Airway epithelial cell (primary cell): Measurements from ENCODE around the gene SAA1. TPM values are rescaled to one million over a fixed set of nuclear protein-coding genes. Genes with fewer than 3 reads are reported as not detected.

Source experiments
- total RNA-seq: library from RNA; depleted of rRNA; stranded (reverse); fragments of >200 nt; gene quantifications from 2 replicates; pipeline ENCODE4 v1.2.3, GENCODE V29; 2015

The SAA1 gene
- 11.6 and 21.5 TPM in 2 replicates for total RNA-seq

DNA sequence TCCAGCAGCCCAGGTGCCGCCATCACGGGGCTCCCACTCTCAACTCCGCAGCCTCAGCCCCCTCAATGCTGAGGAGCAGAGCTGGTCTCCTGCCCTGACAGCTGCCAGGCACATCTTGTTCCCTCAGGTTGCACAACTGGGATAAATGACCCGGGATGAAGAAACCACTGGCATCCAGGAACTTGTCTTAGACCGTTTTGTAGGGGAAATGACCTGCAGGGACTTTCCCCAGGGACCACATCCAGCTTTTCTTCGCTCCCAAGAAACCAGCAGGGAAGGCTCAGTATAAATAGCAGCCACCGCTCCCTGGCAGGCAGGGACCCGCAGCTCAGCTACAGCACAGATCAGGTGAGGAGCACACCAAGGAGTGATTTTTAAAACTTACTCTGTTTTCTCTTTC, at the start of gene SAA1:
Gene SAA1, plus strand, starts transcription at position 316 of the 400 bp plus-strand sequence. CDS start 624 bp downstream, outside the sequence.

DNA sequence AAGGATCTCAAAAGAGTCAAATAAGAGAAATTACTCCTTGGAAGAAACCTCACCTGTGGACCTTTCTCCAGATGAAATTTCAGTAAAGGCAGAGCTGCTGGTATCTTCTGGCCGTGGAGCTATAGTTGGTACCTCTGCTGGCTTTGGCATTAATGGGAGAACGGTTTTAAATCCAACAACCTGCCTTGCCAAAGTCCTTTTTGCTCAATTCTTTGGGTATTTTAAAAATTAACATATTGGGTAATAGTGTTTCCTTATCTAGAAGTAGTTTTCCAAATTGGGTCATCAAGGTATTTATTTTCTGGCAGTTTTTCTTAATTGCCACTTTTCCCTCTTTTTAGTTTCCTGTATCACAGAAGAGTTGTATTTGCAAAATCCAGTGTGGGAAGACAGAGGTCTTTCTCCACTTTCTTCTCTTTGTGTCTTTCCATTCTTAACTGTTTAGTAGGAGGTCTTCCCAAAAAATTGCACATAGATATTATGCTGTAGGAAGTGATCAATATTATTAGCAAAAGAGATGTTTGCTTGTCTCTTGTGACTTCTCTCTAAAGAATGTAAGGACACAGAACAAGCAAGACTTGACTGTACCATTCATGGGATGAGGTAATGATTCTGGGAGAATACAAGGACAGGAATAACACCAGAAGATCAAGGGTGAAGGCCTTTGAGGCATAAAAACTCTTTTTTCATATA, 29.3 kb upstream of the SAA1 start, which contains the start of gene SAA4:
Gene SAA4, minus strand, starts transcription at position 139 of the 693 bp plus-strand sequence. CDS start 876 bp downstream, outside the sequence.

DNA sequence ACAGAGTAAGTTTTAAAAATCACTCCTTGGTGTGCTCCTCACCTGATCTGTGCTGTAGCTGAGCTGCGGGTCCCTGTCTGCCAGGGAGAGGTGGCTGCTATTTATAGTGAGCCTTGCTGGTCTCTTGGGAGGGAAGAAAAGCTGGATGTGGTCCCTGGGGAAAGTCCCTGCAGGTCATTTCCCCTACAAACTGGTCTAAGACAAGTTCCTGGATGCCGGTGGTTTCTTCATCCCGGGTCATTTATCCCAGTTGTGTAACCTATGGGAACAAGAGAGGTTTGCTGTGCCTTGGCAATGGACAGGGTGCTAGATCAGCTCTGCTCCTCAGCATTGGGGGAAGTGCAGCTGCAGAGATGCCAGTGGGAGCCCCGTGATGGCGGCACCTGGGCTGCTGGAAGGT, 17.5 kb upstream of the SAA1 start, which contains the start of gene SAA2:
Gene SAA2, minus strand, starts transcription at position 108 of the 400 bp plus-strand sequence. CDS start 657 bp downstream, outside the sequence.

Other genes starting within 250 kb of the SAA1 start
- under 0.01 and 0.05 TPM in 2 replicates for gene TPH1, start 220.0 kb upstream of the SAA1 start, total RNA-seq
- 19.1 and 21.6 TPM in 2 replicates for gene SAAL1, start 160.2 kb upstream of the SAA1 start, total RNA-seq
- 0.21 TPM in 1 of 2 replicates, not detected in the other for gene MRGPRX3, start 133.7 kb upstream of the SAA1 start, total RNA-seq
- not detected in 2 replicates for gene MRGPRX4, start 93.4 kb upstream of the SAA1 start, total RNA-seq
- gene SAA4, start 29.5 kb upstream of the SAA1 start, total RNA-seq: 0.42 and 0.56 TPM in 2 replicates
- gene SAA2, start 17.6 kb upstream of the SAA1 start, total RNA-seq: 4.7 and 11.7 TPM in 2 replicates
- 17.8 and 21.0 TPM in 2 replicates for gene HPS5, start 55.9 kb downstream of the SAA1 start, total RNA-seq
- 30.8 and 45.2 TPM in 2 replicates for gene GTF2H1, start 56.3 kb downstream of the SAA1 start, total RNA-seq
- gene LDHA, start 128.3 kb downstream of the SAA1 start, total RNA-seq: 1,673 and 1,779 TPM in 2 replicates
- gene LDHC, start 146.1 kb downstream of the SAA1 start, total RNA-seq: not detected in 2 replicates
- gene LDHAL6A, start 189.6 kb downstream of the SAA1 start, total RNA-seq: not detected in 2 replicates